A549 (cell line): ENCODE results near the gene TCFL5. TPM values are rescaled to one million over a fixed set of nuclear protein-coding genes. Genes with fewer than 3 reads are reported as not detected.

Source experiments
- ATAC-seq, 2 experiments: fragments of 200-7000 bp in 1 of 2; fragments of >200 bp in 1 of 2; cut with Nextera tagmentation in 1 of 2; cut with Tn5 transposase in 1 of 2; 3 replicates each; pipeline versions ENCODE4 v1.8.0 to v1.9.1; 2018 to 2020; ENCODE audit warnings: mild to moderate bottlenecking in 1 of 2, moderate library complexity in 1 of 2
- CTCF ChIA-PET: fragments of 300-600 bp; sonication (Branson Sonifier 250); formaldehyde crosslinking; extraction: SDS; loops from one replicate; lab custom pipeline; 2021; ENCODE audit warnings: antibody characterized with exemption, inconsistent platforms; lab: Yijun Ruan, JAX
- POLR2A ChIA-PET: fragments of 350-600 bp; formaldehyde crosslinking; extraction: SDS; loops from one replicate; lab custom pipeline; 2021; ENCODE audit warnings: antibody characterized with exemption, inconsistent platforms; lab: Yijun Ruan, JAX
- DNase-seq, 2 experiments: peaks; one replicate each; pipeline versions ENCODE4 v3.0.0 to v3.0.0-alpha.2; 2011 to 2016; ENCODE audit warnings: low read depth in 1 of 2, low spot score in 1 of 2
- FAIRE-seq: peaks from 2 replicates; lab custom pipeline; 2011; peaks lifted over from hg19 to GRCh38; lab: Jason Lieb, UNC
- H3K27ac ChIP-seq, 2 experiments: fragments of >200 bp; sonication (Bioruptor Twin); formaldehyde crosslinking; 3 replicates each; pipeline ENCODE4 v1.5.1; 2016 to 2017
- H3K4me1 ChIP-seq: fragments of >200 bp; sonication (Bioruptor Twin); formaldehyde crosslinking; 3 replicates; pipeline ENCODE4 v1.6.1; 2016
- H3K4me2 ChIP-seq: fragments of >200 bp; sonication (Bioruptor Twin); formaldehyde crosslinking; 3 replicates; pipeline ENCODE4 v1.6.1; 2016
- H3K4me3 ChIP-seq: fragments of >200 bp; sonication (Bioruptor Twin); formaldehyde crosslinking; 3 replicates; pipeline ENCODE4 v1.5.1; 2016
- H3K9me3 ChIP-seq: fragments of >200 bp; sonication (Bioruptor Twin); formaldehyde crosslinking; 3 replicates; pipeline ENCODE4 v1.6.1; 2016
- BHLHE40 ChIP-seq: IDR thresholded peaks from 2 replicates; pipeline ENCODE4 v1.6.1; 2012; ENCODE audit warnings: low read depth, low read length, inconsistent platforms
- EHF ChIP-seq: fragments of 250-450 bp; sonication (Bioruptor Pico); IDR thresholded peaks from 2 replicates; pipeline ENCODE4 v1.5.0; 2020; ENCODE audit warnings: mild to moderate bottlenecking
- ESRRA ChIP-seq: fragments of 150-350 bp; IDR thresholded peaks from 2 replicates; pipeline ENCODE4 v1.6.1; 2014; ENCODE audit warnings: mild to moderate bottlenecking, low read length, borderline replicate concordance
- HMGXB4 ChIP-seq: fragments of 250-450 bp; sonication (Bioruptor Pico); IDR thresholded peaks from 2 replicates; pipeline ENCODE4 v1.5.0; 2021; ENCODE audit warnings: mild to moderate bottlenecking, moderate library complexity, borderline replicate concordance
- JUNB ChIP-seq: fragments of >200 bp; sonication (Bioruptor Twin); formaldehyde crosslinking; IDR thresholded peaks from 2 replicates; pipeline ENCODE4 v1.6.1; 2016
- KDM5A ChIP-seq: fragments of 200-600 bp; sonication (generic); IDR thresholded peaks from 2 replicates; pipeline ENCODE4 v1.6.1; 2016; ENCODE audit warnings: antibody characterized with exemption, mild to moderate bottlenecking
- MAFK ChIP-seq: fragments of 450-650 bp; IDR thresholded peaks from 2 replicates; pipeline ENCODE4 v1.6.1; 2014; ENCODE audit not compliant: partially characterized antibody
- MAZ ChIP-seq: fragments of 150-350 bp; IDR thresholded peaks from 2 replicates; pipeline ENCODE4 v1.6.1; 2014; ENCODE audit warnings: antibody characterized with exemption, low read depth, low read length, borderline replicate concordance
- NR3C1 ChIP-seq: fragments of >200 bp; sonication (Bioruptor Twin); formaldehyde crosslinking; IDR thresholded peaks from 3 replicates; pipeline ENCODE4 v1.6.1; 2017
- POLR2AphosphoS2 ChIP-seq: conservative IDR thresholded peaks from 2 replicates; pipeline ENCODE4 v1.6.1; 2012; ENCODE audit warnings: low read length, improper control_type of control experiment, inconsistent platforms
- RAD21 ChIP-seq, 2 experiments: fragments of >200 bp in 1 of 2; sonication (Bioruptor Twin) in 1 of 2; formaldehyde crosslinking in 1 of 2; IDR thresholded peaks in 1 of 2; conservative IDR thresholded peaks in 1 of 2; 2 replicates in 1 of 2; 3 replicates in 1 of 2; pipeline ENCODE4 v1.6.1; 2012 to 2018; ENCODE audit warnings: inconsistent platforms in 1 of 2
- RCOR1 ChIP-seq: fragments of 150-350 bp; IDR thresholded peaks from 2 replicates; pipeline ENCODE4 v1.6.1; 2014; ENCODE audit warnings: antibody characterized with exemption, low read length, low read depth
- RFX5 ChIP-seq: fragments of 450-650 bp; IDR thresholded peaks from 2 replicates; pipeline ENCODE4 v1.7.1; 2014; ENCODE audit warnings: antibody characterized with exemption, mild to moderate bottlenecking, moderate library complexity
- ZFP36 ChIP-seq: fragments of 450-650 bp; IDR thresholded peaks from 2 replicates; pipeline ENCODE4 v1.6.1; 2014; ENCODE audit warnings: borderline replicate concordance; ENCODE audit not compliant: partially characterized antibody
- WGBS: methylation state at CpG from one replicate; pipeline ENCODE4 v1.1.6; 2017; ENCODE audit errors: missing lambda C conversion rate; 5-methylcytosine and 5-hydroxymethylcytosine counted together
- polyA plus RNA-seq, 4 experiments: library from polyadenylated mRNA; depleted of rRNA in 3 of 4; stranded (reverse); fragments of >200 nt; fragmentation: RNase III in 1 of 4; extraction: RNeasy Plus Mini Kit Qiagen cat#74134 plus additional on column Dnase treatment in 1 of 4; gene quantifications; 2 replicates in 3 of 4; 3 replicates in 1 of 4; pipeline ENCODE4 v1.2.3, GENCODE V29; 2011 to 2017
- TF ChIP-seq, protein P1 (sequence below): fragments of >200 bp; sonication (Bioruptor Twin); formaldehyde crosslinking; IDR thresholded peaks from 2 replicates; pipeline ENCODE4 v1.6.1; 2016
- TF ChIP-seq, protein P2 (sequence below): IDR thresholded peaks from 2 replicates; pipeline ENCODE4 v1.6.1; 2012

Gene TCFL5
- polyA plus RNA-seq, 2 of the 4 experiments (the other 2 are of a cell fraction) = 5.6 to 7.1 TPM

DNA sequence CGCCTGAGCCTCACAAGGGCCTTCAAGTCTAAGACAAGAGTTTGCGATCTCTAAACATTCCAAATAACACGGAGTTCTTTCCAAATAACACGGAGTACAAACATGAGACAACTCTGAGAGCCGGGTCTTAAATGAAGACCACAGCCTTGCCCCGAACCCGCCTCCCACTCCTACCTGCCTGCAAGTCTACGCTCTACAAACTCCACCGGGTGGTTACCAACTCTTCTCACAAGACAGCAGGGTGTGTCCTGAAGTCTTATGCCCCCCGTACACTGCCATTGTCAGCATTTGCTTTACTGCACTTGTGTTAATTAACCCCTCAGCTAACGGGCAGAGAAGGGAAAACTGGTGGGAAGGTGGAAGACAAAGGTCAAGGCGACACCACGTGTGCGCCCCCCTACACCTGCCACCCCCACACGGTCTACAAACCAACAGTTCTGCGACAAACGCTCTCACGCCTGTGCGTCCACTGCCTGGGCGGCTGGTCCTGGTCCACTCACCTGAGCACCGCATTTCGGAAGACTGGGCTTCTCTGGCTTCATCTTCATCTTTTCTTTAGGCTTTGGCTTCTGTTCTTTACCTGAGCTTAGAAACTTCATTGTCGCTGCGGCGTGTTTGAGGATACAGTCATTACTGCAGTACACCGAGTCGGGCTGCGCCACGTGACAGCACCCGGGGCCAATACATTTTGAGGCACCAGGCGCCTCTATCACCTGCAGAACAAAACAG lies 45.2 kb upstream of the TCFL5 start (continued):
- TF ChIP-seq, protein P1, sequence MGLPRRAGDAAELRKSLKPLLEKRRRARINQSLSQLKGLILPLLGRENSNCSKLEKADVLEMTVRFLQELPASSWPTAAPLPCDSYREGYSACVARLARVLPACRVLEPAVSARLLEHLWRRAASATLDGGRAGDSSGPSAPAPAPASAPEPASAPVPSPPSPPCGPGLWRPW = no peak
- no peak for TF ChIP-seq EHF (CRISPR knock-in tag)
- TF ChIP-seq BHLHE40 = no peak
- TF ChIP-seq POLR2AphosphoS2 = no peak

DNA sequence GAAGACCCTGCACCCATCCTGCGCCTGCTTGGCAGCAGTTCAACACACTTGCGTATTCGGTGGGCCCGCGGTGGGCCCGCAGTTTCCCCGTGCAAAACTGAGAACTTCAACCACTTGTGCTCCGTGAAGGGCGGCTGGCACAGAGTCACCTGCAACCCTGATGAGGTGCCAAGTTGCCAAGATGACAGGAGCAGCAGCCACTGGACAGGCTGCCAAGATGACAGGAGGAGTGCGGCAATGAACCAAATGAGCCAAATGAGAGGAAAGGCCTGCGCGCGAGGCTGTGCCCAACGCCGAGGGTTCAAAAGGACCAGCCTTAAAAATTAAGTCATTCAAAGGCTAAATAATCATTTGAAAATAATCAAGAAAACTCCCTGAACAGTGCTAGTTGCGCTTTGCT lies 44.6 kb upstream of the TCFL5 start:
- ChIA-PET CTCF (interaction anchor here (0.7 to 18.3 kb wide), 2 partner anchors 12 to 16 kb away, joined by 3 to 368 read pairs; partner anchors contain the start of gene DIDO1), POLR2A (no interaction called here)
- DNase-seq = no peak
- no peaks in the 10 kb centered on the region for H3K9me3 ChIP-seq
- no peak overlapping the region for H3K27ac ChIP-seq
- WGBS = 94% methylated on average over 15 of the region's 16 CpGs
- no peak for FAIRE-seq
- TF ChIP-seq JUNB (no peak), MAZ (no peak), ESRRA (no peak), RAD21 (conservative IDR thresholded peaks at IDR 0.05 in 1 of 2, IDR thresholded peaks at IDR 0.05 in 1 of 2) (no peak), RFX5 (no peak)
- no peak overlapping the region for H3K4me3 ChIP-seq
- no peaks in the 10 kb centered on the region for H3K4me1 ChIP-seq
- no peak for ATAC-seq
- no peak overlapping the region for H3K4me2 ChIP-seq

GRCh38 chr20:62905536-62906117 lies 44.0 kb upstream of the TCFL5 start:
- Histone ChIP-seq H3K4me3 (no peak overlapping the region), H3K4me1 (peaks cover 1% of the 10 kb centered on the region; the same call in 2 of the 3 replicates), H3K4me2 (no peak overlapping the region), H3K27ac (no peak overlapping the region), H3K9me3 (no peaks in the 10 kb centered on the region)
- DNase-seq = no peak
- ATAC-seq = no peak
- ChIA-PET POLR2A (no interaction called here), CTCF (interaction anchor here (0.7 to 18.3 kb wide), 2 partner anchors 12 to 16 kb away, joined by 3 to 368 read pairs; partner anchors contain the start of gene DIDO1)
- 89% methylated on average over 17 of the region's 17 CpGs for WGBS
- no peak for FAIRE-seq
- TF ChIP-seq RCOR1 (no peak), MAFK (no peak)
- TF ChIP-seq, protein P2, sequence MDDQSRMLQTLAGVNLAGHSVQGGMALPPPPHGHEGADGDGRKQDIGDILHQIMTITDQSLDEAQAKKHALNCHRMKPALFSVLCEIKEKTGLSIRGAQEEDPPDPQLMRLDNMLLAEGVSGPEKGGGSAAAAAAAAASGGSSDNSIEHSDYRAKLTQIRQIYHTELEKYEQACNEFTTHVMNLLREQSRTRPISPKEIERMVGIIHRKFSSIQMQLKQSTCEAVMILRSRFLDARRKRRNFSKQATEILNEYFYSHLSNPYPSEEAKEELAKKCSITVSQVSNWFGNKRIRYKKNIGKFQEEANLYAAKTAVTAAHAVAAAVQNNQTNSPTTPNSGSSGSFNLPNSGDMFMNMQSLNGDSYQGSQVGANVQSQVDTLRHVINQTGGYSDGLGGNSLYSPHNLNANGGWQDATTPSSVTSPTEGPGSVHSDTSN = no peak

DNA sequence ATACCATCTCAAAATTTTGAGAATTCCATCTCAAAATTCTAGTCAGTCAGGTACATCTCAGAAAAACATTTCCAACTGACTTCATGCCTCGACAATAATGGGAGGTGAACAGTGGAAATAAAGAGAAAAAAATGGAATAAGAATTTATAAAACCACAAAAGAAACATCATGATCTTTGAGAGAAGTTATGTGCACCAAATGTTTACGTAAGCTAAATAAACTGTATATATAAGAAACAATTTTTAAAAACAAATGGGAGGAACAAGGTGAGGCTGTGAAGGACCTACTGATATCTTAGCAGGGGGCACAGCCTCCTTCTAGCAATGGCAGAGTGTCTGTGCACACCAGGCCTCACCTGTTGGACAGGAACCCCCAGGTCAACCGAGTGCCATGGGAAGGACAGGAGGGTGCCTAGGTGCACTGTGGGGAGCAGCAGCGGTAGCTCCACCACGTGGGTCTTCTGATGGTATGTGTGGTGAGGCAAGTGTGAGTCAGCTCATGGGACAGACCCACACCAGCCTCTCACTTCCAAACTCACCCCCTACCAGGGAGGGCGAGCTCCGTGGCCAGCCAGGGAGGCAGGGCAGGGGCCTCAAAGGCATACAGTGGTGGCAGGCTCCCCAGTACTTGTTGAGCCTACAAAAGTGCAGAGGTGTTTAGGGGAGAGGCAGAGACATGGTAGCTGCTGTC lies 41.4 kb upstream of the TCFL5 start:
- no peak for ATAC-seq
- CTCF ChIA-PET = interaction anchor here (0.8 to 18.3 kb wide), 9 partner anchors 9 to 106 kb away, joined by 3 to 368 read pairs (median 8); partner anchors contain the start of gene DIDO1

More for the DNA sequence above, 41.4 kb upstream of the TCFL5 start:
- Histone ChIP-seq H3K9me3 (no peaks in the 10 kb centered on the region), H3K4me2 (no peak overlapping the region), H3K4me1 (peaks cover 5% of the 10 kb centered on the region; the same call in 2 of the 3 replicates), H3K4me3 (no peak overlapping the region), H3K27ac (no peak overlapping the region)
- whole genome bisulfite sequencing = 77% methylated on average over 7 of the region's 7 CpGs
- POLR2A ChIA-PET = interaction anchor here (0.7 kb wide), 1 partner anchor 21 kb away, joined by 3 read pairs; no protein-coding TSS in a partner anchor
- no peak for DNase-seq
- no peak for FAIRE-seq
- TF ChIP-seq NR3C1 (no peak), KDM5A (no peak), HMGXB4 (CRISPR knock-in tag) (no peak), ZFP36 (no peak), RCOR1 (no peak), EHF (CRISPR knock-in tag) (no peak)
